HEK293 (cell line): ENCODE results near the gene LRCH4.

Source experiments
- BCL11A ChIP-seq: fragments of 450-650 bp; formaldehyde crosslinking; IDR thresholded peaks from 2 replicates; pipeline ENCODE4 v1.5.1; 2016; ENCODE audit warnings: low read depth, missing biosample characterization, missing genetic modification characterization
- CTCF ChIP-seq: fragments of 450-650 bp; formaldehyde crosslinking; IDR thresholded peaks from 2 replicates; pipeline ENCODE4 v1.5.1; 2016; ENCODE audit warnings: missing biosample characterization, missing genetic modification characterization
- GLI4 ChIP-seq: fragments of 450-650 bp; formaldehyde crosslinking; IDR thresholded peaks from 2 replicates; pipeline ENCODE4 v1.5.1; 2016; ENCODE audit warnings: missing biosample characterization, missing genetic modification characterization
- MEIS1 ChIP-seq: sonication (generic); formaldehyde crosslinking; IDR thresholded peaks from 2 replicates; pipeline ENCODE4 v1.8.1; 2022; ENCODE audit warnings: missing genetic modification reagents, mild to moderate bottlenecking, borderline replicate concordance
- PRDM10 ChIP-seq: fragments of 450-650 bp; formaldehyde crosslinking; IDR thresholded peaks from 2 replicates; pipeline ENCODE4 v1.5.1; 2016; ENCODE audit warnings: missing biosample characterization, missing genetic modification characterization
- ZFP41 ChIP-seq: fragments of 450-650 bp; formaldehyde crosslinking; IDR thresholded peaks from 2 replicates; pipeline ENCODE4 v1.5.1; 2016; ENCODE audit warnings: missing biosample characterization, missing genetic modification characterization, borderline replicate concordance
- ZNF148 ChIP-seq: fragments of 450-650 bp; formaldehyde crosslinking; IDR thresholded peaks from 2 replicates; pipeline ENCODE4 v1.5.0; 2017; ENCODE audit warnings: missing biosample characterization, missing genetic modification characterization, borderline replicate concordance
- ZNF274 ChIP-seq, 2 experiments: fragments of 200-500 bp in 1 of 2; fragments of 450-650 bp in 1 of 2; sonication (Bioruptor generic) in 1 of 2; formaldehyde crosslinking in 1 of 2; IDR thresholded peaks; 2 replicates each; pipeline versions ENCODE4 v1.5.1 to v1.6.1; 2014 to 2016; ENCODE audit warnings: borderline replicate concordance in 1 of 2, inconsistent platforms in 1 of 2, low read length in 1 of 2, missing biosample characterization in 1 of 2, missing genetic modification characterization in 1 of 2
- ZNF292 ChIP-seq: fragments of 450-650 bp; formaldehyde crosslinking; IDR thresholded peaks from 2 replicates; pipeline ENCODE4 v1.5.1; 2016; ENCODE audit warnings: low read depth, missing biosample characterization, missing genetic modification characterization, borderline replicate concordance
- ZNF423 ChIP-seq: fragments of 450-650 bp; formaldehyde crosslinking; IDR thresholded peaks from 2 replicates; pipeline ENCODE4 v1.5.1; 2016; ENCODE audit warnings: missing biosample characterization, missing genetic modification characterization
- ZNF610 ChIP-seq: fragments of 450-650 bp; formaldehyde crosslinking; IDR thresholded peaks from 2 replicates; pipeline ENCODE4 v1.5.1; 2016; ENCODE audit warnings: missing biosample characterization, missing genetic modification characterization, borderline replicate concordance
- ZNF677 ChIP-seq: fragments of 450-650 bp; IDR thresholded peaks from 2 replicates; pipeline ENCODE4 v1.5.0; 2018; ENCODE audit warnings: missing biosample characterization, mild to moderate bottlenecking, missing genetic modification characterization, moderate library complexity
- ZNF776 ChIP-seq: fragments of 450-650 bp; formaldehyde crosslinking; IDR thresholded peaks from 2 replicates; pipeline ENCODE4 v1.5.0; 2017; ENCODE audit warnings: missing biosample characterization, missing genetic modification characterization, borderline replicate concordance

GRCh38 chr7:100570954-100571828 lies 14.7 kb downstream of the LRCH4 start:
- TF ChIP-seq CTCF (tag by site-specific recombination) (no peak), ZNF148 (tag by site-specific recombination) (no peak), GLI4 (tag by site-specific recombination) (no peak), ZFP41 (tag by site-specific recombination) (no peak), MEIS1 (no peak), ZNF610 (tag by site-specific recombination) (no peak), ZNF292 (tag by site-specific recombination) (no peak), ZNF677 (tag by site-specific recombination) (no peak), PRDM10 (tag by site-specific recombination) (peak; percentile 66), ZNF776 (tag by site-specific recombination) (no peak), ZNF423 (tag by site-specific recombination) (no peak), ZNF274 (IDR thresholded peaks at IDR 0.05; ENCODE audit: low read length) (no peak), ZNF274 (tag by site-specific recombination; IDR thresholded peaks at IDR 0.05; ENCODE audit: borderline replicate concordance) (no peak), BCL11A (tag by site-specific recombination) (no peak)
